Measurements from ENCODE around the gene PCCA. TPM values are rescaled to one million over a fixed set of nuclear protein-coding genes. Genes with fewer than 3 reads are reported as not detected.

Gene PCCA
- polyA plus RNA-seq, 1 of the 3 experiments (the other 2 are of a cell fraction), result 7.3 TPM

- H3K4me3 ChIP-seq (ENCODE audit: low read depth in 2 of 2, low read length in 1 of 2), result no peak overlapping the region
- 98% methylated on average over 21 of the region's 21 CpGs for WGBS (ENCODE audit: low lambda C conversion rate)
- H3F3A ChIP-seq (replicated peaks; ENCODE audit: insufficient read depth), result no peaks in the 10 kb centered on the region
- H3K9me2 ChIP-seq, result no peaks in the 10 kb centered on the region
- no peaks in the 10 kb centered on the region for H3K9me3 ChIP-seq
- H2AFZ ChIP-seq (ENCODE audit: low read depth), result no peak overlapping the region
- H3K27ac ChIP-seq (ENCODE audit: low read depth in 2 of 2, low read length in 1 of 2), result no peak overlapping the region; a peak in 1 of 4 replicates
- H4K20me1 ChIP-seq (ENCODE audit: insufficient read depth), result no peaks in the 10 kb centered on the region
- no peak for TF ChIP-seq POLR2AphosphoS5 (IDR thresholded peaks at IDR 0.05; ENCODE audit: low read depth, low read length)
- no peak for TF ChIP-seq MEF2A (IDR thresholded peaks at IDR 0.05; ENCODE audit: borderline replicate concordance, low read depth)
- no peak for TF ChIP-seq USF2 (IDR thresholded peaks at IDR 0.05; ENCODE audit: borderline replicate concordance, low read depth, low read length)
- TF ChIP-seq GATA2 (CRISPR knock-in tag; IDR thresholded peaks at IDR 0.05), result no peak
- no peak for TF ChIP-seq ZBTB33 (IDR thresholded peaks at IDR 0.05; ENCODE audit: borderline replicate concordance, low read depth)
- no peak overlapping the region for H3K4me2 ChIP-seq
- POLR2A ChIA-PET, result no interaction called here
- H3K36me3 ChIP-seq (replicated peaks in 1 of 2; ENCODE audit: control insufficient read depth in 1 of 2, insufficient read depth in 2 of 2, low read length in 1 of 2), result no peaks in the 10 kb centered on the region
- DNase-seq, result peak; percentile 32
- CTCF ChIA-PET, result interaction anchor here (0.7 to 1.0 kb wide), 2 partner anchors 26 to 42 kb away, joined by 3 to 4 read pairs; partner anchors contain the start of gene GGACT
- no peak overlapping the region for H3K9ac ChIP-seq
- no peaks in the 10 kb centered on the region for H3K79me2 ChIP-seq (ENCODE audit: insufficient read depth)
- no peaks in the 10 kb centered on the region for H3K27me3 ChIP-seq (ENCODE audit: insufficient read depth)
- peaks cover 0 to 25% of the 10 kb centered on the region in 2 experiments; a peak in 2 of 4 replicates for H3K4me1 ChIP-seq (ENCODE audit: control insufficient read depth in 1 of 2, insufficient read depth in 2 of 2, low read depth in 1 of 2, low read length in 1 of 2)
Observed at GRCh38 chr13:100546713-100547405, 458.0 kb downstream of the PCCA start.

- H2AFZ ChIP-seq (ENCODE audit: low read depth), result no peak overlapping the region
- no peaks in the 10 kb centered on the region for H3K9me2 ChIP-seq
- 59% methylated on average over 7 of the region's 9 CpGs for WGBS (ENCODE audit: low lambda C conversion rate)
- peaks cover 0 to 25% of the 10 kb centered on the region in 2 experiments; a peak in 1 of 4 replicates for H3K4me1 ChIP-seq (ENCODE audit: control insufficient read depth in 1 of 2, insufficient read depth in 2 of 2, low read depth in 1 of 2, low read length in 1 of 2)
- no peaks in the 10 kb centered on the region for H4K20me1 ChIP-seq (ENCODE audit: insufficient read depth)
- no peaks in the 10 kb centered on the region for H3F3A ChIP-seq (replicated peaks; ENCODE audit: insufficient read depth)
- H3K9me3 ChIP-seq, result no peaks in the 10 kb centered on the region
- ChIA-PET CTCF (interaction anchor here (1.0 kb wide), 1 partner anchor 41 kb away, joined by 3 read pairs; the partner anchor contains the start of gene GGACT), POLR2A (no interaction called here)
- H3K9ac ChIP-seq, result no peak overlapping the region
- H3K4me2 ChIP-seq, result no peak overlapping the region
- no peaks in the 10 kb centered on the region for H3K36me3 ChIP-seq (replicated peaks in 1 of 2; ENCODE audit: control insufficient read depth in 1 of 2, insufficient read depth in 2 of 2, low read length in 1 of 2)
- H3K27ac ChIP-seq (ENCODE audit: low read depth in 2 of 2, low read length in 1 of 2), result peak overlapping the region in 1 of 2 experiments; percentile 74; a peak in 1 of 4 replicates
- no peak for TF ChIP-seq TCF12 (IDR thresholded peaks at IDR 0.05)
- TF ChIP-seq ZBTB33 (IDR thresholded peaks at IDR 0.05; ENCODE audit: borderline replicate concordance, low read depth), result no peak
- no peak for TF ChIP-seq MXI1 (IDR thresholded peaks at IDR 0.05; ENCODE audit: low read depth, low read length)
- no peak for TF ChIP-seq MEF2A (IDR thresholded peaks at IDR 0.05; ENCODE audit: borderline replicate concordance, low read depth)
- TF ChIP-seq RCOR1 (IDR thresholded peaks at IDR 0.05; ENCODE audit: low read length), result no peak
- no peak for TF ChIP-seq FOSL2 (IDR thresholded peaks at IDR 0.05; ENCODE audit: borderline replicate concordance, low read depth)
- TF ChIP-seq MAX (IDR thresholded peaks at IDR 0.05; ENCODE audit: low read depth), result no peak
- no peak for TF ChIP-seq NFIC (IDR thresholded peaks at IDR 0.05; ENCODE audit: borderline replicate concordance)
- H3K4me3 ChIP-seq (ENCODE audit: low read depth in 2 of 2, low read length in 1 of 2), result no peak overlapping the region
- no peaks in the 10 kb centered on the region for H3K27me3 ChIP-seq (ENCODE audit: insufficient read depth)
- DNase-seq, result peak; percentile 61
- H3K79me2 ChIP-seq (ENCODE audit: insufficient read depth), result no peaks in the 10 kb centered on the region
Observed at GRCh38 chr13:100547791-100548201, 458.9 kb downstream of the PCCA start.
